ENCODE measurements around the gene ZNF436. TPM values are rescaled to one million over a fixed set of nuclear protein-coding genes. Genes with fewer than 3 reads are reported as not detected.

Gene ZNF436
- total and polyA plus RNA-seq, 9 of the 15 experiments (the other 6 are each of a cell fraction or from before 2014, with no cell fraction given) = 2.1 to 11.3 (median 6.8) TPM

- TF ChIP-seq, protein P1, sequence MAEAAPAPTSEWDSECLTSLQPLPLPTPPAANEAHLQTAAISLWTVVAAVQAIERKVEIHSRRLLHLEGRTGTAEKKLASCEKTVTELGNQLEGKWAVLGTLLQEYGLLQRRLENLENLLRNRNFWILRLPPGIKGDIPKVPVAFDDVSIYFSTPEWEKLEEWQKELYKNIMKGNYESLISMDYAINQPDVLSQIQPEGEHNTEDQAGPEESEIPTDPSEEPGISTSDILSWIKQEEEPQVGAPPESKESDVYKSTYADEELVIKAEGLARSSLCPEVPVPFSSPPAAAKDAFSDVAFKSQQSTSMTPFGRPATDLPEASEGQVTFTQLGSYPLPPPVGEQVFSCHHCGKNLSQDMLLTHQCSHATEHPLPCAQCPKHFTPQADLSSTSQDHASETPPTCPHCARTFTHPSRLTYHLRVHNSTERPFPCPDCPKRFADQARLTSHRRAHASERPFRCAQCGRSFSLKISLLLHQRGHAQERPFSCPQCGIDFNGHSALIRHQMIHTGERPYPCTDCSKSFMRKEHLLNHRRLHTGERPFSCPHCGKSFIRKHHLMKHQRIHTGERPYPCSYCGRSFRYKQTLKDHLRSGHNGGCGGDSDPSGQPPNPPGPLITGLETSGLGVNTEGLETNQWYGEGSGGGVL (CRISPR knock-in tag; IDR thresholded peaks at IDR 0.05) = no peak
- TF ChIP-seq, protein P2, sequence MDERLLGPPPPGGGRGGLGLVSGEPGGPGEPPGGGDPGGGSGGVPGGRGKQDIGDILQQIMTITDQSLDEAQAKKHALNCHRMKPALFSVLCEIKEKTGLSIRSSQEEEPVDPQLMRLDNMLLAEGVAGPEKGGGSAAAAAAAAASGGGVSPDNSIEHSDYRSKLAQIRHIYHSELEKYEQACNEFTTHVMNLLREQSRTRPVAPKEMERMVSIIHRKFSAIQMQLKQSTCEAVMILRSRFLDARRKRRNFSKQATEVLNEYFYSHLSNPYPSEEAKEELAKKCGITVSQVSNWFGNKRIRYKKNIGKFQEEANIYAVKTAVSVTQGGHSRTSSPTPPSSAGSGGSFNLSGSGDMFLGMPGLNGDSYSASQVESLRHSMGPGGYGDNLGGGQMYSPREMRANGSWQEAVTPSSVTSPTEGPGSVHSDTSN (CRISPR knock-in tag; IDR thresholded peaks at IDR 0.05; ENCODE audit: low read depth) = no peak
- TF ChIP-seq, protein P2 (tag; conservative IDR thresholded peaks at IDR 0.05; ENCODE audit: low read depth) = peak; percentile 18; the same call in 1 of the 2 replicates
- TF ChIP-seq JUN (IDR thresholded peaks at IDR 0.05; ENCODE audit: borderline replicate concordance, low read depth, low read length) (no peak), JUN (CRISPR knock-in tag; IDR thresholded peaks at IDR 0.05; ENCODE audit: borderline replicate concordance) (no peak), SMARCB1 (IDR thresholded peaks at IDR 0.05; ENCODE audit: insufficient read length, low read depth) (peak; percentile 41), NR2F6 (CRISPR knock-in tag; IDR thresholded peaks at IDR 0.05) (0 out of 2 replicates have a peak, but pooled peaks have one; percentile 24), FOXA1 (IDR thresholded peaks at IDR 0.05; ENCODE audit: borderline replicate concordance) (no peak), ZNF146 (CRISPR knock-in tag; IDR thresholded peaks at IDR 0.05; ENCODE audit: unreplicated experiment) (no peak), TBP (optimal IDR thresholded peaks at IDR 0.05; ENCODE audit: low read depth, low read length) (peak; percentile 45), NCOA1 (IDR thresholded peaks at IDR 0.05; ENCODE audit: low read depth) (0 out of 2 replicates have a peak, but pooled peaks have one; percentile 8), GTF2B (IDR thresholded peaks at IDR 0.05; ENCODE audit: extremely low read depth, insufficient read length) (no peak), MEF2D (tag; conservative IDR thresholded peaks at IDR 0.05; ENCODE audit: low read depth) (peak; percentile 89), ZNF12 (CRISPR knock-in tag; IDR thresholded peaks at IDR 0.05) (no peak), KDM2B (CRISPR knock-in tag; IDR thresholded peaks at IDR 0.05) (no peak), ZNF224 (CRISPR knock-in tag; IDR thresholded peaks at IDR 0.05) (no peak), SOX6 (IDR thresholded peaks at IDR 0.05) (0 out of 2 replicates have a peak, but pooled peaks have one; percentile 60), ZNF644 (tag; IDR thresholded peaks at IDR 0.05; ENCODE audit: low read depth) (no peak), NCOA2 (IDR thresholded peaks at IDR 0.05; ENCODE audit: partially characterized antibody in 2 of 2) (no peak), ETV5 (CRISPR knock-in tag; IDR thresholded peaks at IDR 0.05; ENCODE audit: low read depth) (peak; percentile 60; the same call in 1 of the 2 replicates)
- TF ChIP-seq, protein P3, sequence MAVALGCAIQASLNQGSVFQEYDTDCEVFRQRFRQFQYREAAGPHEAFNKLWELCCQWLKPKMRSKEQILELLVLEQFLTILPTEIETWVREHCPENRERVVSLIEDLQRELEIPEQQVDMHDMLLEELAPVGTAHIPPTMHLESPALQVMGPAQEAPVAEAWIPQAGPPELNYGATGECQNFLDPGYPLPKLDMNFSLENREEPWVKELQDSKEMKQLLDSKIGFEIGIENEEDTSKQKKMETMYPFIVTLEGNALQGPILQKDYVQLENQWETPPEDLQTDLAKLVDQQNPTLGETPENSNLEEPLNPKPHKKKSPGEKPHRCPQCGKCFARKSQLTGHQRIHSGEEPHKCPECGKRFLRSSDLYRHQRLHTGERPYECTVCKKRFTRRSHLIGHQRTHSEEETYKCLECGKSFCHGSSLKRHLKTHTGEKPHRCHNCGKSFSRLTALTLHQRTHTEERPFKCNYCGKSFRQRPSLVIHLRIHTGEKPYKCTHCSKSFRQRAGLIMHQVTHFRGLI (CRISPR knock-in tag; IDR thresholded peaks at IDR 0.05) = no peak
Observed at GRCh38 chr1:23369335-23370013, at the start of gene ZNF436 (continued).
